Thyroid gland (tissue), 4 donors: ENCODE data around the gene ATAT1. TPM values are rescaled to one million over a fixed set of nuclear protein-coding genes. Genes with fewer than 3 reads are reported as not detected.

Experiments used
- DNase-seq, 2 donors: peaks; one replicate each; pipeline ENCODE4 v3.0.0-alpha.2; 2019
- H3K27ac ChIP-seq, 3 donors: fragments of 200-600 bp; sonication (generic); 1 replicate in 2 of 3; 2 replicates in 1 of 3; pipeline ENCODE4 v1.5.1; 2016 to 2019; ENCODE audit warnings: mild to moderate bottlenecking in 1 of 3, moderate library complexity in 1 of 3
- H3K27me3 ChIP-seq: fragments of 200-600 bp; sonication (generic); one replicate; pipeline ENCODE4 v1.5.1; 2019
- H3K36me3 ChIP-seq, 2 donors: fragments of 200-600 bp; sonication (generic); one replicate each; pipeline ENCODE4 v1.5.1; 2016 to 2019
- H3K4me1 ChIP-seq, 2 donors: fragments of 200-600 bp; sonication (generic); one replicate each; pipeline ENCODE4 v1.5.1; 2017 to 2019
- H3K4me3 ChIP-seq, 3 donors: fragments of 200-600 bp; sonication (generic); replicated peaks in 1 of 3; 1 replicate in 2 of 3; 2 replicates in 1 of 3; pipeline ENCODE4 v1.5.1; 2016; ENCODE audit warnings: mild to moderate bottlenecking in 1 of 3
- H3K9me3 ChIP-seq: fragments of 200-600 bp; sonication (generic); one replicate; pipeline ENCODE4 v1.5.1; 2017
- CTCF ChIP-seq, 6 experiments: fragments of 200-600 bp in 3 of 6; fragments of 450-650 bp in 3 of 6; sonication (generic) in 3 of 6; IDR thresholded peaks; one replicate each; pipeline ENCODE4 v1.5.1; 2016 to 2019; ENCODE audit warnings: antibody characterized with exemption in 6 of 6, mild to moderate bottlenecking in 2 of 6, inconsistent platforms in 1 of 6, moderate library complexity in 1 of 6
- POLR2A ChIP-seq, 2 donors: fragments of 450-650 bp; IDR thresholded peaks; one replicate each; pipeline ENCODE4 v1.6.1; 2017; ENCODE audit warnings: antibody characterized with exemption in 2 of 2, mild to moderate bottlenecking in 2 of 2, moderate library complexity in 1 of 2
- WGBS, 2 donors: methylation state at CpG; one replicate each; pipeline ENCODE4 v1.1.5; 2017; 5-methylcytosine and 5-hydroxymethylcytosine counted together
- intact Hi-C: fragments of 100-400 bp; cut with DNase I; formaldehyde crosslinking; loops from one replicate; pipeline ENCODE4 v1.15.1; 2023
- total RNA-seq, 4 donors: library from RNA; depleted of rRNA; stranded (reverse); fragments of >200 nt; gene quantifications; one replicate each; pipeline ENCODE4 v1.2.3, GENCODE V29; 2016

Gene ATAT1
- total RNA-seq, 4 donors from 2014 or later = 3.8 to 7.6 (median 6.1) TPM

GRCh38 chr6:30599625-30600324, 26.9 kb upstream of the ATAT1 start:
- H3K27ac ChIP-seq = no peak overlapping the region
- WGBS, 2 donors = 86 to 88% methylated on average over 13 of the region's 13 CpGs
- peaks cover 38 to 46% of the 10 kb centered on the region in 2 donors for H3K36me3 ChIP-seq
- DNase-seq = no peak
- intact Hi-C loops = no loop called here
- H3K4me3 ChIP-seq = no peak overlapping the region
- H3K4me1 ChIP-seq = peaks cover 4 to 9% of the 10 kb centered on the region in 2 donors
- H3K9me3 ChIP-seq = no peaks in the 10 kb centered on the region
- no peaks in the 10 kb centered on the region for H3K27me3 ChIP-seq
- TF ChIP-seq POLR2A (IDR thresholded peaks at IDR 0.05) (no peak), CTCF (IDR thresholded peaks at IDR 0.05) (no peak)

- Histone ChIP-seq H3K27ac (no peak overlapping the region), H3K4me1 (peaks cover 4 to 9% of the 10 kb centered on the region in 2 donors), H3K9me3 (no peaks in the 10 kb centered on the region), H3K4me3 (no peak overlapping the region), H3K27me3 (no peaks in the 10 kb centered on the region), H3K36me3 (peaks cover 45 to 52% of the 10 kb centered on the region in 2 donors)
- DNase-seq = peak; percentile 84 to 88
- intact Hi-C loops = no loop called here
- TF ChIP-seq CTCF (IDR thresholded peaks at IDR 0.05) = no peak
- TF ChIP-seq POLR2A (IDR thresholded peaks at IDR 0.05) = peak in 1 of 2 donors; percentile 31
- 61 to 73% methylated on average over 7 to 10 of the region's 10 CpGs for WGBS, 2 donors
Observed at GRCh38 chr6:30600451-30600961, 26.2 kb upstream of the ATAT1 start.

GRCh38 chr6:30601436-30601814, 25.2 kb upstream of the ATAT1 start:
- no peak for DNase-seq
- Histone ChIP-seq H3K27me3 (no peaks in the 10 kb centered on the region), H3K9me3 (no peaks in the 10 kb centered on the region), H3K36me3 (peaks cover 54 to 61% of the 10 kb centered on the region in 2 donors), H3K4me1 (peaks cover 4 to 9% of the 10 kb centered on the region in 2 donors), H3K27ac (no peak overlapping the region), H3K4me3 (no peak overlapping the region)
- no peak for TF ChIP-seq POLR2A (IDR thresholded peaks at IDR 0.05)
- TF ChIP-seq CTCF (IDR thresholded peaks at IDR 0.05) = no peak
- WGBS, 2 donors = 88 to 91% methylated on average over 6 of the region's 6 CpGs
- intact Hi-C loops = no loop called here

- H3K36me3 ChIP-seq = peaks cover 60 to 67% of the 10 kb centered on the region in 2 donors
- H3K27ac ChIP-seq = no peak overlapping the region
- H3K4me1 ChIP-seq = peaks cover 4 to 9% of the 10 kb centered on the region in 2 donors
- no peaks in the 10 kb centered on the region for H3K9me3 ChIP-seq
- no peak for TF ChIP-seq CTCF (IDR thresholded peaks at IDR 0.05)
- TF ChIP-seq POLR2A (IDR thresholded peaks at IDR 0.05) = peak in 1 of 2 donors; percentile 20
- no peak for DNase-seq
- 96 to 98% methylated on average over 15 to 30 of the region's 39 CpGs for WGBS, 2 donors
- no peak overlapping the region for H3K4me3 ChIP-seq
- H3K27me3 ChIP-seq = no peaks in the 10 kb centered on the region
- intact Hi-C loops = no loop called here
Observed at GRCh38 chr6:30601815-30602641, 24.6 kb upstream of the ATAT1 start.
